Epithelial cell of proximal tubule (primary cell): ENCODE results near the gene MYO18B. TPM values are rescaled to one million over a fixed set of nuclear protein-coding genes. Genes with fewer than 3 reads are reported as not detected.

Source experiments
- DNase-seq: peaks from one replicate; pipeline ENCODE4 v3.0.0-alpha.2; 2011; ENCODE audit warnings: low read depth
- H3K4me3 ChIP-seq: 2 replicates; pipeline ENCODE4 v1.5.1; 2011; ENCODE audit warnings: low read depth, mild to moderate bottlenecking, low read length
- CTCF ChIP-seq: conservative IDR thresholded peaks from 2 replicates; pipeline ENCODE4 v1.5.1; 2012; ENCODE audit warnings: low read depth, mild to moderate bottlenecking, low read length
- total RNA-seq: library from RNA; depleted of rRNA; stranded (reverse); fragments of >200 nt; gene quantifications from 2 replicates; pipeline ENCODE4 v1.2.3, GENCODE V29; 2015

Gene MYO18B
- total RNA-seq, 1 donor from 2014 or later, result not detected

- H3K4me3 ChIP-seq, result no peak overlapping the region
- DNase-seq, result no peak
- TF ChIP-seq CTCF, result no peak
Measured at GRCh38 chr22:25847451-25847850, 105.5 kb downstream of the MYO18B start.

- no peak overlapping the region for H3K4me3 ChIP-seq
- no peak for TF ChIP-seq CTCF
- DNase-seq, result no peak
Measured at GRCh38 chr22:25848954-25849353, 107.0 kb downstream of the MYO18B start.

GRCh38 chr22:25849522-25849921 lies 107.5 kb downstream of the MYO18B start:
- no peak for DNase-seq
- no peak for TF ChIP-seq CTCF
- H3K4me3 ChIP-seq, result no peak overlapping the region

GRCh38 chr22:25852223-25852622 lies 110.2 kb downstream of the MYO18B start:
- TF ChIP-seq CTCF, result no peak
- no peak overlapping the region for H3K4me3 ChIP-seq
- DNase-seq, result no peak

- no peak overlapping the region for H3K4me3 ChIP-seq
- TF ChIP-seq CTCF, result no peak
- no peak for DNase-seq
Measured at GRCh38 chr22:25853078-25853477, 111.1 kb downstream of the MYO18B start.

- peak; percentile 52 for TF ChIP-seq CTCF
- DNase-seq, result no peak
- no peak overlapping the region for H3K4me3 ChIP-seq
Measured at GRCh38 chr22:25853501-25854284, 111.7 kb downstream of the MYO18B start.

- no peak for TF ChIP-seq CTCF
- DNase-seq, result no peak
Measured at GRCh38 chr22:25869771-25870170, 127.8 kb downstream of the MYO18B start.

More at GRCh38 chr22:25869771-25870170, 127.8 kb downstream of the MYO18B start:
- H3K4me3 ChIP-seq, result no peak overlapping the region
